ENCODE measurements around the gene TTLL5. TPM values are rescaled to one million over a fixed set of nuclear protein-coding genes. Genes with fewer than 3 reads are reported as not detected.

The TTLL5 gene
- total and polyA plus RNA-seq, 4 donors: 30.4 to 40.1 (median 33.1) TPM

GRCh38 chr14:75831952-75832351 lies 170.9 kb downstream of the TTLL5 start:
- no peak overlapping the region for H3K4me3 ChIP-seq (ENCODE audit: low read depth, low read length)
- no peaks in the 10 kb centered on the region for H3K27me3 ChIP-seq (ENCODE audit: control insufficient read depth, insufficient read depth, low read length)
- H3K27ac ChIP-seq (ENCODE audit: low read depth, low read length): peak overlapping the region; percentile 58
- peaks cover 7% of the 10 kb centered on the region for H3K36me3 ChIP-seq (ENCODE audit: control insufficient read depth, insufficient read depth, low read length)
- H3K4me1 ChIP-seq (ENCODE audit: control insufficient read depth, insufficient read depth, low read length): peaks cover 3% of the 10 kb centered on the region
- DNase-seq (ENCODE audit: low read depth in 4 of 6, low spot score in 6 of 6): peak in 1 of 6 donors; percentile 23
- no CpG with 5 or more reads among the region's 3 CpGs for WGBS (ENCODE audit: insufficient coverage)
- H3K9me3 ChIP-seq (ENCODE audit: control insufficient read depth, insufficient read depth, low read length): no peaks in the 10 kb centered on the region

- H3K27me3 ChIP-seq (ENCODE audit: control insufficient read depth, insufficient read depth, low read length): no peaks in the 10 kb centered on the region
- H3K36me3 ChIP-seq (ENCODE audit: control insufficient read depth, insufficient read depth, low read length): peaks cover 9% of the 10 kb centered on the region
- peaks cover 3% of the 10 kb centered on the region for H3K4me1 ChIP-seq (ENCODE audit: control insufficient read depth, insufficient read depth, low read length)
- no peak overlapping the region for H3K4me3 ChIP-seq (ENCODE audit: low read depth, low read length)
- H3K9me3 ChIP-seq (ENCODE audit: control insufficient read depth, insufficient read depth, low read length): no peaks in the 10 kb centered on the region
- WGBS (ENCODE audit: insufficient coverage): 87% methylated on average over 6 of the region's 10 CpGs
- peak overlapping the region; percentile 58 for H3K27ac ChIP-seq (ENCODE audit: low read depth, low read length)
- peak in 1 of 6 donors; percentile 22 for DNase-seq (ENCODE audit: low read depth in 4 of 6, low spot score in 6 of 6)
These were observed 171.7 kb downstream of the TTLL5 start for GRCh38 chr14:75832621-75833297.

GRCh38 chr14:75833326-75834020 lies 172.4 kb downstream of the TTLL5 start:
- Histone ChIP-seq H3K9me3 (ENCODE audit: control insufficient read depth, insufficient read depth, low read length) (no peaks in the 10 kb centered on the region), H3K4me3 (ENCODE audit: low read depth, low read length) (no peak overlapping the region), H3K4me1 (ENCODE audit: control insufficient read depth, insufficient read depth, low read length) (peaks cover 3% of the 10 kb centered on the region), H3K27me3 (ENCODE audit: control insufficient read depth, insufficient read depth, low read length) (no peaks in the 10 kb centered on the region), H3K36me3 (ENCODE audit: control insufficient read depth, insufficient read depth, low read length) (peaks cover 9% of the 10 kb centered on the region), H3K27ac (ENCODE audit: low read depth, low read length) (peak overlapping the region; percentile 26)
- no CpG with 5 or more reads among the region's 2 CpGs for WGBS (ENCODE audit: insufficient coverage)
- DNase-seq (ENCODE audit: low read depth in 4 of 6, low spot score in 6 of 6): no peak

- Histone ChIP-seq H3K9me3 (ENCODE audit: control insufficient read depth, insufficient read depth, low read length) (no peaks in the 10 kb centered on the region), H3K27ac (ENCODE audit: low read depth, low read length) (no peak overlapping the region), H3K4me1 (ENCODE audit: control insufficient read depth, insufficient read depth, low read length) (peaks cover 3% of the 10 kb centered on the region), H3K36me3 (ENCODE audit: control insufficient read depth, insufficient read depth, low read length) (peaks cover 9% of the 10 kb centered on the region), H3K27me3 (ENCODE audit: control insufficient read depth, insufficient read depth, low read length) (no peaks in the 10 kb centered on the region), H3K4me3 (ENCODE audit: low read depth, low read length) (no peak overlapping the region)
- no peak for DNase-seq (ENCODE audit: low read depth in 4 of 6, low spot score in 6 of 6)
These were observed 174.2 kb downstream of the TTLL5 start for GRCh38 chr14:75835156-75835725.

GRCh38 chr14:75835737-75836136 lies 174.7 kb downstream of the TTLL5 start:
- WGBS (ENCODE audit: insufficient coverage): no CpG with 5 or more reads among the region's 1 CpG
- no peak overlapping the region for H3K27ac ChIP-seq (ENCODE audit: low read depth, low read length)
- H3K4me3 ChIP-seq (ENCODE audit: low read depth, low read length): no peak overlapping the region
- no peaks in the 10 kb centered on the region for H3K27me3 ChIP-seq (ENCODE audit: control insufficient read depth, insufficient read depth, low read length)
- H3K4me1 ChIP-seq (ENCODE audit: control insufficient read depth, insufficient read depth, low read length): peaks cover 3% of the 10 kb centered on the region
- H3K36me3 ChIP-seq (ENCODE audit: control insufficient read depth, insufficient read depth, low read length): peaks cover 9% of the 10 kb centered on the region
- H3K9me3 ChIP-seq (ENCODE audit: control insufficient read depth, insufficient read depth, low read length): no peaks in the 10 kb centered on the region
- no peak for DNase-seq (ENCODE audit: low read depth in 4 of 6, low spot score in 6 of 6)

GRCh38 chr14:75837151-75837787 lies 176.2 kb downstream of the TTLL5 start:
- H3K4me3 ChIP-seq (ENCODE audit: low read depth, low read length): no peak overlapping the region
- H3K27ac ChIP-seq (ENCODE audit: low read depth, low read length): no peak overlapping the region
- WGBS (ENCODE audit: insufficient coverage): 100% methylated on average over 2 of the region's 3 CpGs
- peaks cover 9% of the 10 kb centered on the region for H3K36me3 ChIP-seq (ENCODE audit: control insufficient read depth, insufficient read depth, low read length)
- H3K27me3 ChIP-seq (ENCODE audit: control insufficient read depth, insufficient read depth, low read length): no peaks in the 10 kb centered on the region
- DNase-seq (ENCODE audit: low read depth in 4 of 6, low spot score in 6 of 6): no peak
- no peaks in the 10 kb centered on the region for H3K9me3 ChIP-seq (ENCODE audit: control insufficient read depth, insufficient read depth, low read length)
- no peaks in the 10 kb centered on the region for H3K4me1 ChIP-seq (ENCODE audit: control insufficient read depth, insufficient read depth, low read length)

GRCh38 chr14:75840911-75841310 lies 179.9 kb downstream of the TTLL5 start:
- no peaks in the 10 kb centered on the region for H3K4me1 ChIP-seq (ENCODE audit: control insufficient read depth, insufficient read depth, low read length)
- no peak overlapping the region for H3K4me3 ChIP-seq (ENCODE audit: low read depth, low read length)
- peaks cover 3% of the 10 kb centered on the region for H3K36me3 ChIP-seq (ENCODE audit: control insufficient read depth, insufficient read depth, low read length)
- H3K27ac ChIP-seq (ENCODE audit: low read depth, low read length): no peak overlapping the region
- no peaks in the 10 kb centered on the region for H3K9me3 ChIP-seq (ENCODE audit: control insufficient read depth, insufficient read depth, low read length)
- 94% methylated on average over 4 of the region's 5 CpGs for WGBS (ENCODE audit: insufficient coverage)
- H3K27me3 ChIP-seq (ENCODE audit: control insufficient read depth, insufficient read depth, low read length): no peaks in the 10 kb centered on the region
- no peak for DNase-seq (ENCODE audit: low read depth in 4 of 6, low spot score in 6 of 6)

- Histone ChIP-seq H3K27me3 (ENCODE audit: control insufficient read depth, insufficient read depth, low read length) (no peaks in the 10 kb centered on the region), H3K27ac (ENCODE audit: low read depth, low read length) (peak overlapping the region; percentile 49), H3K4me1 (ENCODE audit: control insufficient read depth, insufficient read depth, low read length) (no peaks in the 10 kb centered on the region), H3K4me3 (ENCODE audit: low read depth, low read length) (no peak overlapping the region), H3K9me3 (ENCODE audit: control insufficient read depth, insufficient read depth, low read length) (no peaks in the 10 kb centered on the region), H3K36me3 (ENCODE audit: control insufficient read depth, insufficient read depth, low read length) (no peaks in the 10 kb centered on the region)
- no CpG with 5 or more reads among the region's 3 CpGs for WGBS (ENCODE audit: insufficient coverage)
- DNase-seq (ENCODE audit: low read depth in 4 of 6, low spot score in 6 of 6): peak in 1 of 6 donors; percentile 22
These were observed 181.5 kb downstream of the TTLL5 start for GRCh38 chr14:75842551-75842950.

- H3K27ac ChIP-seq (ENCODE audit: low read depth, low read length): no peak overlapping the region
These were observed 183.4 kb downstream of the TTLL5 start for GRCh38 chr14:75844486-75844885.

More at GRCh38 chr14:75844486-75844885, 183.4 kb downstream of the TTLL5 start:
- H3K4me3 ChIP-seq (ENCODE audit: low read depth, low read length): no peak overlapping the region
- no peaks in the 10 kb centered on the region for H3K4me1 ChIP-seq (ENCODE audit: control insufficient read depth, insufficient read depth, low read length)
- DNase-seq (ENCODE audit: low read depth in 4 of 6, low spot score in 6 of 6): no peak
- H3K9me3 ChIP-seq (ENCODE audit: control insufficient read depth, insufficient read depth, low read length): no peaks in the 10 kb centered on the region
- H3K27me3 ChIP-seq (ENCODE audit: control insufficient read depth, insufficient read depth, low read length): no peaks in the 10 kb centered on the region
- no peaks in the 10 kb centered on the region for H3K36me3 ChIP-seq (ENCODE audit: control insufficient read depth, insufficient read depth, low read length)

Measured in spinal cord (tissue), 10 donors.